LNCaP clone FGC (cell line): ENCODE measurements around the gene TTLL10.

Source experiments
- DNase-seq: peaks from one replicate; pipeline ENCODE4 v3.0.0-alpha.2; 2011; ENCODE audit warnings: low read depth
- H3K4me3 ChIP-seq: 2 replicates; pipeline ENCODE4 v1.5.1; 2011; ENCODE audit warnings: mild to moderate bottlenecking, low read depth, low read length, control low read depth
- CTCF ChIP-seq: IDR thresholded peaks from 2 replicates; pipeline ENCODE4 v1.5.1; 2012; ENCODE audit warnings: mild to moderate bottlenecking; ENCODE audit not compliant: control insufficient read depth, insufficient read depth; ENCODE audit errors: extremely low read depth

The TTLL10 gene

GRCh38 chr1:1221887-1222574 lies 48.4 kb downstream of the TTLL10 start:
- no peak overlapping the region for H3K4me3 ChIP-seq
- TF ChIP-seq CTCF: no peak
- DNase-seq: no peak

GRCh38 chr1:1222575-1223225 lies 49.0 kb downstream of the TTLL10 start:
- no peak for DNase-seq
- no peak for TF ChIP-seq CTCF
- no peak overlapping the region for H3K4me3 ChIP-seq

- no peak for TF ChIP-seq CTCF
- no peak for DNase-seq
- no peak overlapping the region for H3K4me3 ChIP-seq
Measured at GRCh38 chr1:1223321-1223720, 49.6 kb downstream of the TTLL10 start.

GRCh38 chr1:1223891-1224290 lies 50.2 kb downstream of the TTLL10 start:
- no peak for TF ChIP-seq CTCF
- no peak overlapping the region for H3K4me3 ChIP-seq
- DNase-seq: no peak

- TF ChIP-seq CTCF: no peak
- DNase-seq: no peak
- H3K4me3 ChIP-seq: no peak overlapping the region
Measured at GRCh38 chr1:1225238-1225845, 51.7 kb downstream of the TTLL10 start.

- no peak for TF ChIP-seq CTCF
- no peak overlapping the region for H3K4me3 ChIP-seq
- DNase-seq: no peak
Measured at GRCh38 chr1:1225913-1226312, 52.2 kb downstream of the TTLL10 start.
